ENCODE results near the gene ZNF213.

Gene ZNF213

DNA sequence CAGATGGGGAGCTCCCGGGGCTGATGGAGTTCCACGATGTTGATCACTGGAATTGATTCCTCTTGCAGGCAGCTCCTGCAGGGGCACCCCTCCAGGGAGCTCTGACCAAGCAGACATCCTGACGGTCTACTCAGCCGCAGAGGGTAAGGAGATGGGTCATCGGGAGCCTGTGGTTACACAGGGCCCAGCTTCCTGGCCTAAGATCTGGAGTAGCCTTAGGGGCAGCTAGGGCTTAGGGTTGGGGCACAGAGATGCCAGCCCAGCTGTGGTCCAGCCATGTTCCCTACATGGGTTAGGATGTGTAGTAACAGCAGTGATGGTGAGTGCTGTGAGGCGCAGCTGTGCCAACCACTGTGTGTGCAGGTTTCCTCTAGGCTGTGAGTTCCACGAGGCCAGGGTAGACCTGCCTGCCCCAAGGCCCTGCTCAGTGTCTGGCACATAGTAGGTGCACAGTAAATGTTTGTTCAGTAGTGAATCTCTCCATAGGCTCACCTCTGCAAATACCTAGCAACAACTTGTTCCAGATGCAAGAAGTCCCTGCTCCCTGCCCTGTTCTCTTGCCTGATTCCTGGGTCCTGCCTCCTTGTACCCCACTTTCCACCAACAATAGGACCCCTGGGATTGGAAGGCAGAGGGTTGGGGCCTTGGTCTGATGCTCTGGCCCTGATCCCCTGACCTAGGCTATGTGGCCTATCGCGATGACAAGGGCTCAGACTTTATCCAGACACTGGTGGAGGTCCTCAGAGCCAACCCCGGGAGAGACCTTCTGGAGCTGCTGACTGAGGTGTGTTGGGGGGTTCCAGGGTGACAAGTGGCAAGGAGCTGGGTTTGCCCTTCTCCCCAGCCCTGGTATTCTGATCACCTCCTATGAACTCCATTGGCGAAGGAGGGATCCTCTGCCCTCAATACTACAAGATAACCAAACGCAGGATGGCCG lies 13.7 kb downstream of the ZNF213 start:
- 94% methylated on average over 13 of the region's 13 CpGs for WGBS
- Histone ChIP-seq H2AK5ac (ENCODE audit: low read length, severe bottlenecking) (no peak overlapping the region), H3K4ac (ENCODE audit: low read depth in 1 of 2, low read length in 2 of 2) (no peak overlapping the region), H3K23ac (ENCODE audit: low read length in 2 of 2) (no peak overlapping the region), H3K14ac (ENCODE audit: low read length in 2 of 2) (no peak overlapping the region), H2BK15ac (ENCODE audit: low read depth, poor library complexity, severe bottlenecking) (no peak overlapping the region), H3K4me2 (ENCODE audit: low read length, poor library complexity, severe bottlenecking) (no peak overlapping the region), H2BK12ac (ENCODE audit: low read length in 2 of 2) (no peak overlapping the region), H3K27me3 (ENCODE audit: control insufficient read depth in 1 of 2, insufficient read depth in 1 of 2, low read length in 2 of 2) (no peaks in the 10 kb centered on the region), H2BK120ac (ENCODE audit: low read depth, low read length) (no peak overlapping the region), H3K27ac (ENCODE audit: low read length, poor library complexity, severe bottlenecking) (no peak overlapping the region), H3K79me1 (replicated peaks; ENCODE audit: low read length, poor library complexity, severe bottlenecking) (no peaks in the 10 kb centered on the region), H3K9ac (ENCODE audit: low read length) (no peak overlapping the region), H3K9me3 (ENCODE audit: control insufficient read depth, low read length) (no peaks in the 10 kb centered on the region), H4K91ac (ENCODE audit: low read length) (peak overlapping the region; percentile 19), H2AFZ (ENCODE audit: low read depth, low read length) (no peak overlapping the region), H4K8ac (ENCODE audit: low read length) (no peak overlapping the region), H3K18ac (ENCODE audit: low read depth in 1 of 2, low read length in 2 of 2) (no peak overlapping the region), H3K4me3 (ENCODE audit: insufficient read depth in 1 of 2, low read depth in 1 of 2, low read length in 2 of 2) (no peak overlapping the region), H3K4me1 (ENCODE audit: control insufficient read depth, insufficient read depth, low read depth, low read length) (peaks cover 30% of the 10 kb centered on the region), H3K36me3 (ENCODE audit: control insufficient read depth in 1 of 2, insufficient read depth in 2 of 2, low read depth in 1 of 2, low read length in 2 of 2) (peaks cover 0 to under 1% of the 10 kb centered on the region in 2 experiments), H2BK5ac (ENCODE audit: low read depth, low read length, poor library complexity, severe bottlenecking) (no peak overlapping the region)
- DNase-seq, result no peak

DNA sequence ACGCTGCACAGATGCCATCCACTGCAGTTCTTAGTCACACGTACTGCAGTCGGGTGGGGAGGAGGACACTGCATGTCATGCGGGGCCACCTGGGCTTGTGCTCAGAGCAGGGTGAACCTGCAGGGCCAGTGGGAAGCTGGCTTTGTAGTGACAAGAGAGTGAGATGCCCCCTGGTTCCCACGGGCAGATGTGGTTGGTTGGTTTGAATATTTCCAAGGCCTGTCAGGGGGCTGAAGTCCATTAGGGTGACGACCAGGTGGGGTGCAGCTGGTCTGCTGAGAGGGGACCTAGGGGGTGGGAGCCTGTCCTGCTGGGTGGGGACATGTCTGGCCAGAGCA lies 14.3 kb downstream of the ZNF213 start:
- DNase-seq, result no peak
- Histone ChIP-seq H3K14ac (ENCODE audit: low read length in 2 of 2) (no peak overlapping the region), H3K23ac (ENCODE audit: low read length in 2 of 2) (no peak overlapping the region), H3K9me3 (ENCODE audit: control insufficient read depth, low read length) (no peaks in the 10 kb centered on the region), H3K4me2 (ENCODE audit: low read length, poor library complexity, severe bottlenecking) (peak overlapping the region; percentile 93), H4K91ac (ENCODE audit: low read length) (no peak overlapping the region), H2BK120ac (ENCODE audit: low read depth, low read length) (peak overlapping the region; percentile 42), H2BK15ac (ENCODE audit: low read depth, poor library complexity, severe bottlenecking) (no peak overlapping the region), H3K18ac (ENCODE audit: low read depth in 1 of 2, low read length in 2 of 2) (peak overlapping the region; percentile 87 to 91), H3K79me1 (replicated peaks; ENCODE audit: low read length, poor library complexity, severe bottlenecking) (no peaks in the 10 kb centered on the region), H3K4ac (ENCODE audit: low read depth in 1 of 2, low read length in 2 of 2) (no peak overlapping the region), H3K27me3 (ENCODE audit: control insufficient read depth in 1 of 2, insufficient read depth in 1 of 2, low read length in 2 of 2) (no peaks in the 10 kb centered on the region), H2BK12ac (ENCODE audit: low read length in 2 of 2) (no peak overlapping the region), H3K27ac (ENCODE audit: low read length, poor library complexity, severe bottlenecking) (no peak overlapping the region), H2BK5ac (ENCODE audit: low read depth, low read length, poor library complexity, severe bottlenecking) (no peak overlapping the region), H2AK5ac (ENCODE audit: low read length, severe bottlenecking) (no peak overlapping the region), H2AFZ (ENCODE audit: low read depth, low read length) (no peak overlapping the region), H3K36me3 (ENCODE audit: control insufficient read depth in 1 of 2, insufficient read depth in 2 of 2, low read depth in 1 of 2, low read length in 2 of 2) (no peaks in the 10 kb centered on the region), H3K4me1 (ENCODE audit: control insufficient read depth, insufficient read depth, low read depth, low read length) (peaks cover 25% of the 10 kb centered on the region), H4K8ac (ENCODE audit: low read length) (peak overlapping the region; percentile 86), H3K9ac (ENCODE audit: low read length) (peak overlapping the region; percentile 96), H3K4me3 (ENCODE audit: insufficient read depth in 1 of 2, low read depth in 1 of 2, low read length in 2 of 2) (peak overlapping the region in 1 of 2 experiments; percentile 95)
- 88% methylated on average over 6 of the region's 6 CpGs for WGBS

DNA sequence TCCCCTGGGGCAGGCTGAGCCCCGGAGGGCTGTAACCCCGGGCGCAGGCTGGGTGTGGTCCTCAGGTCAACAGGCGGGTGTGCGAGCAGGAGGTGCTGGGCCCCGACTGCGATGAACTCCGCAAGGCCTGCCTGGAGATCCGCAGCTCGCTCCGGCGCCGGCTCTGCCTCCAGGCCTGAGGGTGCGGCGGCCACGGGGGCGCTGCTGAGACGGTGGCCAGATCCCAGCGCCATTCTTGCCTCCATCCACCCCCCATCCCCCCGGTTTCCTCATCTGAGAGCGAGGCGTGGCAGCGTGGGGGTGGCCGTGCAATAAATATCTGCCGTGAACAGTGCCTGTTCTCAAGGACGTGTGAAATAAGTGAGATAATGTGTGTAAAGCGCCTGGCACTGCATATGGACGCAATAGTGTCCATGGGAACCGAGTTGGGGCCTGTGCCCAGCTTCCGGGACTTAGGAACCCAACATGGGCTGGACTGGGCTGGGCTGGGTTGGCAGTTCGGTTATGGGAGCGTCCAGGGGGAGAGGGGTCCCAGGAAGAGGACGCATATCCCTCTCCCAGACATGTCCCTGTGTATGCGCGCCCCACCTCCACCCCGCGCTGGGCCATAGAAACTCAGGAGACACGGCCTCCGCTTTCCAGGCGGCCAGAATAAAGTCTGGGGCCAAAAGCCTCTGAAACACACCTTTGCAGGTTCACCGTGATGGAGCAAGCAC lies 15.0 kb downstream of the ZNF213 start:
- Histone ChIP-seq H3K79me1 (replicated peaks; ENCODE audit: low read length, poor library complexity, severe bottlenecking) (no peaks in the 10 kb centered on the region), H4K91ac (ENCODE audit: low read length) (peak overlapping the region; percentile 93), H4K8ac (ENCODE audit: low read length) (peak overlapping the region; percentile 93), H3K4me3 (ENCODE audit: insufficient read depth in 1 of 2, low read depth in 1 of 2, low read length in 2 of 2) (peak overlapping the region; percentile 78 to 95), H3K9me3 (ENCODE audit: control insufficient read depth, low read length) (no peaks in the 10 kb centered on the region), H2BK120ac (ENCODE audit: low read depth, low read length) (peak overlapping the region; percentile 81), H3K27ac (ENCODE audit: low read length, poor library complexity, severe bottlenecking) (peak overlapping the region; percentile 75), H3K36me3 (ENCODE audit: control insufficient read depth in 1 of 2, insufficient read depth in 2 of 2, low read depth in 1 of 2, low read length in 2 of 2) (no peaks in the 10 kb centered on the region), H2BK12ac (ENCODE audit: low read length in 2 of 2) (peak overlapping the region in 1 of 2 experiments; percentile 29), H2AK5ac (ENCODE audit: low read length, severe bottlenecking) (peak overlapping the region; percentile 85), H3K14ac (ENCODE audit: low read length in 2 of 2) (peak overlapping the region in 1 of 2 experiments; percentile 68), H2AFZ (ENCODE audit: low read depth, low read length) (peak overlapping the region; percentile 55), H3K4me2 (ENCODE audit: low read length, poor library complexity, severe bottlenecking) (peak overlapping the region; percentile 93), H2BK15ac (ENCODE audit: low read depth, poor library complexity, severe bottlenecking) (peak overlapping the region; percentile 12), H3K23ac (ENCODE audit: low read length in 2 of 2) (peak overlapping the region; percentile 69 to 73), H3K27me3 (ENCODE audit: control insufficient read depth in 1 of 2, insufficient read depth in 1 of 2, low read length in 2 of 2) (no peaks in the 10 kb centered on the region), H3K18ac (ENCODE audit: low read depth in 1 of 2, low read length in 2 of 2) (peak overlapping the region; percentile 87 to 91), H3K4ac (ENCODE audit: low read depth in 1 of 2, low read length in 2 of 2) (peak overlapping the region; percentile 93 to 94), H3K4me1 (ENCODE audit: control insufficient read depth, insufficient read depth, low read depth, low read length) (peaks cover 21% of the 10 kb centered on the region), H2BK5ac (ENCODE audit: low read depth, low read length, poor library complexity, severe bottlenecking) (peak overlapping the region; percentile 10), H3K9ac (ENCODE audit: low read length) (peak overlapping the region; percentile 96)
- WGBS, result 3% methylated on average over 38 of the region's 41 CpGs
- peak; percentile 78 for DNase-seq

Measured in mesenchymal stem cell (in vitro differentiated cells and primary cell).